Hematopoietic multipotent progenitor cell treated with erythropoietin and hydrocortisone succinate and interleukin-3 and kit ligand, for 17 days (in vitro differentiated cells): ENCODE measurements around the gene ALG6.
"Not testable (repeated sequence)": the region's sequence is repeated elsewhere in the genome, so short reads cannot be mapped to it uniquely, and the experiment has no call there.

Experiments
- DNase-seq: peaks from one replicate; pipeline ENCODE4 v3.0.0-alpha.2; 2015; ENCODE audit warnings: low spot score

The ALG6 gene

DNA sequence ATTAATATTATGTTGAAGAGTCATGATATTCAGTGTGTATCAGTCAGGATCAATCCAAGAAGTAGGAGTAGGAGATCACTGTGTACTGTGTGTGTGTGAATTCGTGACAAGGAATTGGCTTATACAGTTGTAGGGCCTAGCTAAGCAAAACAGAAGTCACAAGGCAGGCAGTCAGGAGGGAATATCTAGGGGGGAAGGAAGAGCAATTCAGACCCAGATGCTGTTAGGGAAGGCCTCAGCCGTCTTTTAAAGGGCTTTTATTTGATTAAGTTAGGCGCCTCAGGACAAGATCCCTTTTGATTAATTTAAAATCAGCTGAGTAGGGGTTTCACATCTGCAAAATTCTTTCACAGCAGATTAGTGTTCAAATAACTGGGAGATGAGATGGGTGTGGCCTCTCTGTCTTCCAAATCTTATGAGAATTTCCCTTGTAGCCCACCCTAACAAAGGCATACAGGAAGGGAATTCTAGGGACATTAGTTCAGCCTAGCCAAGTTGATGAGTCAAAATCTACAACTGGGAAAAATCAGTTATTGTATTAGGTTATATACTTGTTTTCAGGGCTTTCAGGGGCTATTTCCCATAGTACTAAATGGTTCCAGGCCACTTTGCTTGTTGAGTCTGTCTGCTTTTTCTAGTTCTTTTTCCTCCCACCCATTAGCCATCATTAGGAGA lies 47.4 kb downstream of the ALG6 start:
- no peak for DNase-seq

DNA sequence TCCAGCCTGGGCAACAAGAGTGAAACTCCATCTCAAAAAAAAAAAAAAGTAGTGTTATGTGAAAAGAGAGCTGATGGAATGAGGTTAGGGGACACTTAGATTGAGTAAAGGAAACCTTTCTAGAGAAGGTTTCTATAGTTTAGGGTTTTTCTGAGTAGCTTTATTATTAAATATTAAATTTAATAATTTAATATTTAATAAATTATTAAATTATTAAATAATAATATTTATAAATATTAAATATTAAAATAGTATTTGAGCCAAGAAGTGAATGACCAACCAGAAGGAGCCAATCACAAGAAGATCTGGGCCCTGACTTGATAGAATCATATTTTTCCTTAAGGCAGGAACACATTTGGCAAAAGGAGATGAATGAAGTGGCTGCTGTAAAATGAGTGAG lies 50.7 kb downstream of the ALG6 start:
- DNase-seq = no peak

DNA sequence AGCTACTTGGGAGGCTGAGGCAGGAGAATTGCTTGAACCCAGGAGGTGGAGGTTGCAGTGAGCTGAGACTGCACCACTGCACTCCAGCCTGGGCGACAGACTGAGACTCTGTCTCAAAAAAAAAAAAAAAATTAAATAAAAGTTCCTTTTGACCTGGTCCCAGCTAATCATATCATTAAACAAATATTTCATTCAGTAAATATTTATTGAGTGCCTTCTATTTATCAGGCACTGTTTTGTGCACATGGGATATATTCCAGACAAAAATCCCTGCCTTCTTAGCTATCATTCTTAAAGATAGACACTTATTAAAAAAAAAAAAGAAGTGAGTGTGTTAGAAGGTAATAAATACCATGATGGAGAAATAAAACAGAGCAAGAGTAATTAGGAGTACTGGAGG lies 53.3 kb downstream of the ALG6 start:
- not testable (repeated sequence) for DNase-seq

DNA sequence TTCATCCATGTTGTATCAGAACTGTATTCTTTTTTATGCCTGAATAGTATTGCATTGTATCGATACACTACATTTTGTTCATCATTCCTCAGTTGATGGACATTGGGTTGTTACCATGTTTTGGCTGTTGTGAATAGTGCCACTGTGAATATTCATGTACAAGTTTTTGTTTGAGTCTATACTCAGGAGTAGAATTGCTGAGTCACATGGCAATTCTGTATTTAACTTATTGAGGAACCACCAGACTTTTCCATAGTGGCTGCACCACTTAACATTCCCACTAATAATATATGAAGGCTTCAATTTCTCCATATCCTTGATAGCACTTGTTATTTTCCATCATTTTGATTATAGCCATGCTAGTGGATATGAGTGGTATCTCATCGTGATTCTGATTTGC lies 56.2 kb downstream of the ALG6 start:
- no peak for DNase-seq

DNA sequence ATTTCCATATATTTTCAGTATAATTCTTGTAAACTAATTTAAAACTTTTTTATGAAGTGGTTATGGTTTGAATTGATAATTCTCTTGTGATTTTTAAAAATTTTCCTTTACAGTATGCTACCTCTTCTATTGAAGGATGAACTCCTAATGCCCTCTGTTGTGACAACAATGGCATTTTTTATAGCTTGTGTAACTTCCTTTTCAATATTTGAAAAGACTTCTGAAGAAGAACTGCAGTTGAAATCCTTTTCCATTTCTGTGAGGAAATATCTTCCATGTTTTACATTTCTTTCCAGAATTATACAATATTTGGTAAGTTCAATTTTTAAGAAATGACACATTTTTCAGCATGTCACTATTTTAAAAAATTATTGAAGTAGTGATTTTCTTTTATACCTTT lies 61.4 kb downstream of the ALG6 start:
- no peak for DNase-seq

DNA sequence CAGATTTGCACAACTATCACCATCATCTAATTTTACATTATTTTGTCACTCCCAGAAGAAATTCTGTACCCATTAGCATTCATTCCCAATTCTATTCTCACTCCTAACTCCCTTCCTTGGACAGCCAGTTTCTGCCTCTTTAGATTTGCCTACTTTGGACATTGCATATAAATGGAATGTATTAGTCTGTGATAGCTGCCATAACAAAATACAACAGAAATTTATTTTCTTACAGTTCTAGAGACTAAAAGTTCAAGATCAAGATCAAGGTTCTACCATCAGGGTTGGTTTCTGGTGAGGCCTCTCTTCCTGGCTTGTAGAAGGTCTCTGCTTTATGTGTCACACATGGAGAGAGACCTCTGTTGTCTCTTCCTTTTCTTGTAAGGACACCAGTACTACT lies 61.9 kb downstream of the ALG6 start:
- DNase-seq = no peak

DNA sequence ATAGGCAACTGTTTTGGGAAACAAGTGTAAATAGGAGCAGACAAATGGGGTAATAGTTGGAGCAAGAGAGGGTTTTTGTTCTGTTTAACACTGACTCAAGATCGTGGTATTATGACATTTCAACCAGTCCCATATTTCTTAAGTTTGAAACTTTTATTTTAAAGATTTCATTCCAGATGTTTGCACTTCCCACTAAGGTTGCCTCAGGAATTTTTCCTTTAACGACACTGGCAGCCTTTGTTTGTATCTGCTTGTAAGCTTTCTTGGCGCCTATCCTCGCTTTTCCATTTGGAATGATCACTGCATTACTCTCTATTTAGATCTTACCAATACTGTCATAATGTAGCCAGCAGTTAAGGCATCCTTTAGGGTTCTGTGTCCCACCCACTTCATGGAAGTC lies 67.7 kb downstream of the ALG6 start:
- DNase-seq = no peak

DNA sequence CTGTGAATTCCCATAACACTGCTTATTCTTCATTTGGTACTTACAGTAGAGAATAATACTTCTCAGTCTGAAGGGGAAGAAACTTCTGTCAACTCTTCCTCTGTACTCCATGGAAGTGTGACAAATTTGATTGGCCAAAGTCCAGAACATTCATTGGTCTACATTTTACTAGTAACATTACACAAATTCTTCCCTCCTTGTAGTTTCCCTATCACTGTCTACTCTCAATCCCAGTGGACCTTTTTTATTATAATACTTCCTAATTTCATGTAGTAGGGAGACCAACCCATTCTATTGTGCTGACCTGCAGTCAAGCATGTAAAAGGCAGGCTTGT lies 74.7 kb downstream of the ALG6 start:
- no peak for DNase-seq

DNA sequence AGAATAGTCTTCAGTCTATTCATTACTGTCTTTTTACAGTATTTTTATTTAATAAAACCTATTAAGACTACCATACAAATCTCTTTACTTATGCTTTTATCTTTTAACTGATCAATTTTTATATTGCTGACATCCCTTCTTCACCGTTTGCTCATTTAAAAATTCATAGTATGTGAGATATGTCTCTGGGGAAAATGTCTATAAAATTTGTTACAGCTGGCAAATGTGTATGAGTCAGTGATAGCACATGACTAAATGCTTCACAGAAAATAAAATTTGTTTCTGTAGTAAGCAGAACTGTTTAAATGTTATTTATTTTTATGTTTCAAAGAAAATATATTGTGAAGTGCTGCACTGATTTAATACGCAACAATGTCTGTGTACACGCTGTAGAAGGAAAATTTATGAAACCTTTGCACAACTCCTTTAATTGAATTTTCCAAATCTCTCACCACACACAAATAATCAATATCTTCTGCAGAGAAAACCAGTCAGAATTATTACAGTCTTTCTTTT lies 81.4 kb downstream of the ALG6 start:
- DNase-seq = no peak

DNA sequence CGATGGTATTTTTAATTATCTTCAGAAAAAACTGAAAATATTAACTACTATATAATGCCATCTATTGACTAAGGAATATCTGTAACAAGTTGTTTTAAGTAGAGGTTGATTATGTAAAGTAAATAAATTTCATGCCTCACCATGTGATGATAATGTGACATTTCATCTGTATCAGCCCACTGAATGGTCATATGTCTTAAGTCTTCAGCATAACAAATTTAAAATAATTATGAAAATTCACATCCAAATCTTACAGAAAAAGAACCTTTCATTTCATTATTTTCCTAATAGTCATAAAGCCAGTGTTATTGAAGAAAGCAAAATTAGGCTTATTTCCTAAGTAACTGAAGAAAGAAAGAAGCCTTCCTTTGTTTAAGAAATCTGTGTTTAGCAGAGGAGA lies 83.0 kb downstream of the ALG6 start:
- no peak for DNase-seq

DNA sequence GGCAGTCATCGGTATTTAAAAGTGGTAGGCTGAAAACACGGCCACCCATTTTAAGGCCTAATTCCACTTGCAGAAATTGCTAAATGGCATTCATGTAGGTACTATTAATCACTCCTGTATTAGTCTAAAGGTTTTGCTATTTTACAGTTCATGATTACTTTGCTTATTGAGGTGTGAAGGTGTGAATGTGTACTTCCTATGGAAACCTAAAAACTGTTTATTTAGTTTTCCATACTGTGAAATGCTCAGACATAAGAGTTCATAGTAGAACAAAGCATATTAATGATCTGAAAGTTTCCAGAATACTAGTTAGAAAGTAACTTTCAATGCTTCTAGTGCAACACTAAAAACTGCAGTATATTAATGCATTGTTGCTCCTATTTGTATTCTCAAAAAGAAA lies 85.8 kb downstream of the ALG6 start:
- no peak for DNase-seq

DNA sequence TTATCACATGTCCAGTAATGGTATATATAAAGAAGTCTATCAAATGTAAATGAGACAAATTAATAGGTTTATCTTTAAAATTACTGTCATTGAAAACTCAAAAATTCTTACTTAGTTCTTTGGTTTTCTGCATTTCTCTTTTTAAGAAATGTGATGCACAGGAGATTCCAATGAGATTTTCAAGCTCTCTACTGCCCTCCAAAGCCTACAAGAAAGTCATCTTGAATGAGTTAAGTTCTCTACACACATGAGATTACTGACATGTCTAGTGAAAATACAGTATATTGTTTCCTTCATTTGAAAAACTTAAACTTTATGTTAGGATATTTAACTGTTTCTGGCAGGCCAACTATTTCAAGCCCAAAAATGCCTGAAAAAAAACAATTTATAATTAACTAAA lies 86.8 kb downstream of the ALG6 start:
- DNase-seq = no peak

DNA sequence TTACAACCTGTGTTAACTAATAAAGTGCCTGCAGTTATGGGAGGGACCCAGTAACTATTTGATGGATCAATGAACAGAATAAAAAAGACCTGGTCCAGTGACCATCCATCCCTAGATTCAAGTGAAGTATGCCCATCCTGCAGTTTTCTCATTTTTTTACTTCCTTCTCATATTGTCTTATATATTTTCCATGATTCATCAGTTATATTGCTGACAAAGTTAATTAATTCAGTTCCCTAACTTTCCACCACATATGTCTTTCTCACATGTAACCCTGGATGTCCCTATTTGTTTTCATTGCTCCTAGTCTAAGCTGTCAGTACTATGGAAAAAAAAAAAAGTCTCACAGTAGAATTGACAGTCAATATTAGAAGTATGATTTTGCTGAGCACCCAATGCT lies 91.3 kb downstream of the ALG6 start:
- DNase-seq = no peak

DNA sequence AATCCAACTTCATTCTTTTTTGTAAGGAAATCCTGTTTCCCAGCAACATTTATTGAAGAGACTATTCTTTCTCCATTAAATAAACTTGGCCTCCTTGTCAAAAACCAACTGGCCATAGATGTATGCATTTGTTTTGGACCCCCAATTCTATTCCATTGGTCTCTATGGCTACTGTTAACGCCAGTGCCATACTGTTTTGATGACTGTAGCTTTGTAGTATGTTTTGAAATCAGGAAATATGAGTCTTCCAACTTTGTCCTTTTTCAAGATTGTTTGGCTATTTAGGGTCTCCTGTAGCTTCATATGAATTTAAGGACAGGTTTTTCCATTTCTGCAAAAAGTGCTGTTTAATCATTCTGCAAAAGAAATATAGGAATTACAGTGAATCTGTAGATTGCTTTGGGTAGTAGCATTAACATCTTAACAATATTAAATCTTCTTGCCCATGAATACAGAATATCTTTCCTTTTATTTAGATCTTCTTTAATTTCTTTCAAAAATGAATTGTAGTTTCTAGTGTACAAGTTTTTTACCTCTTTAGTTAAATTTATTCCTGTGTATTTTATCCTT lies 94.3 kb downstream of the ALG6 start:
- no peak for DNase-seq

DNA sequence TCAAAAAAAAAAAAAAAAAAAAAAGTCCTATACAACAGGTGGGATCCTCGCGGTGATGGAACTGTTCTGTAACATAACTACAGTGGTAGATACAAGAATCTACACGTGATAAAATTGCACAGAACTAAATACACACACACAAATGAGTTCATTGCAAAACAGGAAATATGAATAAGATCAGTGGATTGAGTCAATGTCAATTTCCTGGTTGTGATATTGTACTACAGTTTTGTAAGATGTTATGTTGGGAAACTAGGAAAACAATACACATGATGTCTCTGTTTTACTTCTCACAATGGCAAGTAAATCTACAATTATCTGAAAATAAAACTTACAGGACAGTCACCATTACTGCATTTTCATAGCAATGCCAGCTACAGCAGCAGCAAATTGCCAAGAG lies 95.8 kb downstream of the ALG6 start:
- no peak for DNase-seq

DNA sequence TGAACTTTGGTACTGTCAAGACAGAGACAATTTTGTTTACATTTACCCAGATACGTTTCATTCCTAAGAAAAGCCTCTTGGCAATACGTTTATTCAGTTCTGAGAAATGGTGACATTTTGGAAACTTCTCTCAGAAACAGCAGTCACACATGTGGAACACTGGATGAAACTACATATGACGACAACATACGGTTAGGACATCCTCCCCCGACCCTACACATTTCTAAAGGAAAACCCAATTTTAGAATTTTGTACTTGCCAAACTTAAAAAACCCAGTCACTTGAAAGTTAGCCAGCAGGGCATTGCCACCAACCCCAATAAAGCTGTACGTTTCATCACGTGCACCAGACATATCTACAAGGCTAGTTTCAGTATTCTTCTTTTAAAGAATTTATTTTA lies 98.8 kb downstream of the ALG6 start:
- no peak for DNase-seq

DNA sequence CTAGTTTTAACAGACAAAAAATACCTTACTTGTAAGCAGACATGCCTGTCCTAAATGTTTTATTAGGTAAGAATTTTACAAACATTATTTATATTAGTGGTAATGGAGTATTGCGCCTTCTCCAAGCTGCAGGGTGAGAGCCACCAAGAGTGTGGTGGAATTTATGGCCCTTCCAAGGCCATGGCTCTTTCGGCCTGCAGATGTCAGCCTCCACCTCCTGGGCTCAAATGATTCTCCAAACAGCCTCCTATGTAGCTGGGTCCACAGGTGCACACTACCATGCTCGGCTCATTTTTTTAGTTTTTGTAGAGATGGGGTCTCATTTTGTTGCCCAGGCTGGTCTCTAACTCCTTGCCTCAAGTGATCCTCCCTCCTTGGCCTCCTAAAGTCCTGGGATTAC lies 99.3 kb downstream of the ALG6 start:
- DNase-seq = no peak

DNA sequence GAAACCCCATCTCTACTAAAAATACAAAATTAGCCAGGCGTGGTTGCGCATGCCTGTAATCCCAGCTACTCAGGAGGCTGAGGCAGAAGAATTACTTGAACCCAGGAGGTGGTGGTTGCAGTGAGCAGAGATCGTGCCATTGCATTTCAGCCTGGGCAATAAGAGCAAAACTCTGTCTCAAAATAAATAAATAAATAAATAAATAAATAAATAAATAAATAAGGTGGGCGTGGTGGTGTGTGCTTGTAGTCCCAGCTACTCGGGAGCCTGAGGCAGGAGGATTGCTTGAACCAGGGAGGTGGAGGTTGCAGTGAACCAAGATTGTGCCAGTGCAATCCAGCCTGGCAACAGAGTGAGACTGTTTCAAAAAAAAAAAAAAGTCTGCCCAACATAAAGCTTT lies 101.3 kb downstream of the ALG6 start:
- DNase-seq = not testable (repeated sequence)

DNA sequence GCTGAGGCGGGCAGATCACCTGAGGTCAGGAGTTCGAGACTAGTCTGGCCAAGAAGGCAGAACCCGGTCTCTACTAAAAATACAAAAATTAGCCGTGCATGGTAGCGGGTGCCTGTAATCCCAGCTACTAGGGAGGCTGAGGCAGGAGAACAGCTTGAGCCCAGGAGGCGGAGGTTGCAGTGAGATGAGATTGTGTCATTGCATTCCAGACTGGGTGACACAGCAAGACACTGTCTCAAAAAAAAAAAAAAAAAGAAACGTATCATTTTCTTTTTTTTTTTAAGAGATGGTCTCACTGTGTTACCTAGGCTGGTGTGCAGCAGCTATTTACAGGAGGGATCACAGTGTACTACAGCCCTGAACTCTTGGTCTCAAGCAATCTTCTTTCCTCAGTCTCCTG lies 108.3 kb downstream of the ALG6 start:
- DNase-seq = no peak

DNA sequence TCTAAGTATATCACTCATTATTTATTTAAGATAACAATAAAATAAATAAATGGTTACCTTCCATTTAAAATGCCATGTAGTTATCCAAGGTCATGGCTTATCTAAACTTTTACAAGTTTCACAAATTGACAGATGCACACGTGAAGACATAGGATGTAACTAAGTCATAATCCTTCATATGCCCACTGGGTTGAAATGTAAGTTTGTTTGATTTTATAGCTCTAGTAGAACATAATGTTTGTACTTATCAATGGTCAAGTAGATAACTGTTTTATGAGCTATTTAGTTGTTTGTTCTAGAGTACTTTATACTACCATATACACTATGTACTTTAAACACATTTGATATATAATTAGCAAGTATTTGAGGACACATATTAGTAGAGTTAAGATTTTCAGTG lies 112.6 kb downstream of the ALG6 start:
- no peak for DNase-seq

DNA sequence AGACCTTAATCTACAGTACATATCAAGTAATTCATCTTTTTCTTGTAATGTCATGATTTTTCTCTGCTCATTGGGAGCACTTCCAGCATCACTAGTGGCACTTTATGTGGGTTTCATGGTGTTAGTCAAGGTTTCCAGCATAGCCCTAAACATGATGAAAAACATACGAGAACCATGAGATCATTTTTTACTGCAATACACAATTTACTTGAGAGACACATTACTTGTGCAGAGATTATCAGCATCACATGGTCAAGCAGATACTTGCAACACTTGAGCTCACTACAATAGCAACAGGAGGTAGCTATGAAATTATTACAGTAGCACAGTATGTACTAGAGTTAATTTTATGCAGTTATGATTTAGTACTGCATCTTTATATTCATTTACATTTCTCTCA lies 119.2 kb downstream of the ALG6 start:
- no peak for DNase-seq

DNA sequence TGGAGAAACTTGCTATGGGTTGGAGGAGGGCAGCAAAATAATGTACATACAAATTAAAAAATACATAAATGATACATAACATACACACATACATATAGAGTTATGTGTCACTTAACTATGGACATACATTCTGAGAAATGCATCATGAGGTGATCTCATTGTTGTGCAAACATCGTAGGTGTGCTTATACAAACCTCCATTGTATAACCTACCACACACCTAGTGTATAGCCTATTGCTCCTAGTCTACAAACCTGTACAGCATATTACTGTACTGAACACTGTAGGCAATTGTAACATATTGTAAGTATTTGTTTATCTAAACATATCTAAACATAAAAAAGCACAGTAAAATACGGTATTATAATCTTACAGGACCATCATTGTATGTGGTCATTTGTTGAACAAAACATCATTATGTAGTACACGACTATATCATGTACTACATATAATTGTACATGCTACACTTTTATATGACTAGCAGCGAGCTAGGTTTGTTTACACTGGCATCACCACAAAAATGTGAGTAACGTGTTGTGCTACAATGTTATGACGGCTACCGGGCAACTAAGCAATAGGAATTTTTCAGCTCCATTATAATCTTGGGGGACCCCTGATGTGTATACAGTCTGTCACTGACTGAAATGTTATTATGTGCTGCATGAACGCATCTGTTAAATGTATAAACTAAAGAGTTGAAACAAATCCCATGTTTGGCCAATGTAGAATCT lies 120.1 kb downstream of the ALG6 start:
- no peak for DNase-seq
